NOMO-1 treated with dmso at 0.1 percent for 144 hours (cell line): ENCODE results near the gene TALDO1.

Experiments used
- DNase-seq: peaks from one replicate; lab custom pipeline; 2025; ENCODE audit not compliant: unreplicated experiment; lab: John Stamatoyannopoulos, UW

TALDO1 gene

DNA sequence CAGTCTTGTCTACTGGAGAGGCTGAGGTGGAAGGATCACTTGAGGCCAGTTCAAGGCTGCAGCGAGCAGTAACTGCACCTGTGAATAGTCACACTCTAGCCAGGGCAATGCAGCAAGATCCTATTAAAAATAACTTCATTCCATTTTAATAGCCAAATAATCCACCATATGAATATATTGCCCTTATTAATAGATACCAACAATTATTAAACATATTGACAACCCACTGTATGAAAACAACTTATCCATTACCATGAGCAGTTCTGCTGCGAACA, 19.6 kb downstream of the TALDO1 start:
- DNase-seq = no peak

- DNase-seq = no peak
Observed at GRCh38 chr11:767238-767637, 20.0 kb downstream of the TALDO1 start.

DNA sequence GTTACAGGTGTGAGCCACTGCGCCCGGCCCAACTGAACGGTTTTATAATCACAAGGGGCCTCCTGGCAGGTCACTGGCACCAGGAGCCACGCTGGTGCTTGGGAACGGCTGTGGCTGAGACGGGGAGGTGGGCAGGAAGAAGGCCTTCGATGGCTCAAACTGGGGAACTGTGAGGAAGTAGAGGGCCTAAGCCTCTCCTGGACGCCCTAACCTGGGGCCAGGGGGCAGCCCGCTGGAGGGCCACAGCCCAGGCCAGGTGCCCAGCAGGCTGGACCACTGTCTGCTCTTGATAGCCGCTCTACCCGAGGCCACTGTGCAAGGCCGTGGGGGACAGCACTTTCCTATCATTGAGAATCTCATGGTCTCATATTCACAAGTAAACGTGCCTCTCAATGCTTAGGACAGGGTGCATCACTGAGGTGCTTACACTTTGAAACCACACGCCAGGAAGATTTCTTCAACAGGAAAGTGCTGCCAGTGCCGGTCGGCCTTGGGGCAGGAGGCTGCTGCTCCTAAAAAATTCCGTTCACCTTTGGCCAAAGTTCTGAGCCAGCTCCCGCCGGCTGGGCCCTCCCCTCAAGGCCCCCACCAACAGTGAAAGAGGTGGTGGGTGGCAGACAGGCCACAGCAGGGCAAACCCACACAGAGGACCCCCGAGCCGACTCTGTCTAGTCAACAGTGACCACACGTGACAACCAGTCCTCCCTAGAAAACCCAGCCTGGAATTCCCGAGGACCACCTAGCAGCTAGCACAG, 22.8 kb downstream of the TALDO1 start:
- no peak for DNase-seq

- DNase-seq = no peak
Observed at GRCh38 chr11:770642-771616, 23.7 kb downstream of the TALDO1 start.

DNA sequence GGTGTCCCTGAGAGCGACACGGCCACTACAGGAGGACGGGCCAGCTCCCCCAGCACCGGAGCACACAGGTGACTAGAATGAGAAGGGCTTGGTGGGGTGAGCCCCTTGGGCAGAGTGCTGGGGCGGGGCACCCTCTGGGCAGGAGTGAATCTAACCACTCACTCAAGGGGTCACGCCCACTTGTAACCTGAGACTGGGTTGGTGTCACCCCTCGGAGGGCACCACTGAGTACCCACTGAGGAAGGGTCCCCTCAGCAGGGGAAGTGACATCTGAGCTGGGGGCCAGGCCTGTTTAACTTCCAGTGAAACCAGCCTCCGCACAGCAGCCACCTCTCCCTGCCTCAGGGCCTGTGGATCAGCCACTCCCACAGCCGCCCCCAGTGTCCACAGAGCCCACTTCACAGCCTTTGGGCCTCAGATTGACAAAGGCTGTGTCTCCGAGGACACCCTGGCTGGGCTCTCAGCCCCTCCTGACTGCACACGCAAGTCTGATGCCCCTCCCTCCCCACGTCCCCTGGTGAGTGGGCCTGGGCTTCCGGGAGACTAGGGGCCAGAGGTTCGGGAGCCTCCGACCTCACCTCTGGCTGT, 24.4 kb downstream of the TALDO1 start:
- no peak for DNase-seq

GRCh38 chr11:772429-773390, 25.4 kb downstream of the TALDO1 start:
- DNase-seq = no peak

DNA sequence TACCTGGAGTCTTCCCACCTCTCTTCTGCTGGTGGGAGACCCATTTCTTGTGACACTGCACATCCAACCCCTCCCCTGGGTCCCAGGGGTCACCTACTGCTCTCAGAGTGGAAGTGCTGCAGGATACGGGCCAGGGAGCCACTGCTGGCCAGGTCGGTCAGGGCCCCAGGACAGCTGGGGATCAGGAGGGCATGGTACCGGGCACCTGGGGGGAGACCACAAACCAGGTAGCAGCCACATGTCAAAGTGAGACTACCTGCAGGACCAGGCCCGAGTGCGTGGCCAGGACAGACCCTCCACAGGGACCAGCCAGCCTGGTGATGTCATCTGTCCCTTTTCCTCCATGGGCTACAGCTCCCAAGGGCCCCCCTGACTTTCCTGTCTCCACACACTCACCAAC, 26.2 kb downstream of the TALDO1 start:
- DNase-seq = no peak

DNA sequence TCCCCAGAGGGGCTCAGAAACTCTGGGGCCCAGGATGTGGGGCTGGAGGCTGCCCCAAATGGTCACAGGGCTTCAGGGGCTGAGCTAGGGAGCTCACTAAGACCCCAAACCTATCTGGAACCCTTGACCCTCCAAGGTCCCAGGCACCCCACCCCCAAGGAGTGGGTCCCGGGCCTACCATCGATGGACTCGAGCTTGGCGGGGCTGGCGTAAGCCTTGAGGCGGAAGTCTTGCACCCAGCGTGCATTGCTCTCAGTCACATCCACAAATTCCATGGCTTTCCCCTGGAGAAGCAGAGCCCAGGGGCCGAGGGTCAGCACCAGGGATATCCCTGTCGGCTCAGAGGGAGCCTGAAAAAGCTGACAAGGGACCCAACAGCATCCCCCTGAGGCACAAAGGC, 26.6 kb downstream of the TALDO1 start:
- no peak for DNase-seq

DNA sequence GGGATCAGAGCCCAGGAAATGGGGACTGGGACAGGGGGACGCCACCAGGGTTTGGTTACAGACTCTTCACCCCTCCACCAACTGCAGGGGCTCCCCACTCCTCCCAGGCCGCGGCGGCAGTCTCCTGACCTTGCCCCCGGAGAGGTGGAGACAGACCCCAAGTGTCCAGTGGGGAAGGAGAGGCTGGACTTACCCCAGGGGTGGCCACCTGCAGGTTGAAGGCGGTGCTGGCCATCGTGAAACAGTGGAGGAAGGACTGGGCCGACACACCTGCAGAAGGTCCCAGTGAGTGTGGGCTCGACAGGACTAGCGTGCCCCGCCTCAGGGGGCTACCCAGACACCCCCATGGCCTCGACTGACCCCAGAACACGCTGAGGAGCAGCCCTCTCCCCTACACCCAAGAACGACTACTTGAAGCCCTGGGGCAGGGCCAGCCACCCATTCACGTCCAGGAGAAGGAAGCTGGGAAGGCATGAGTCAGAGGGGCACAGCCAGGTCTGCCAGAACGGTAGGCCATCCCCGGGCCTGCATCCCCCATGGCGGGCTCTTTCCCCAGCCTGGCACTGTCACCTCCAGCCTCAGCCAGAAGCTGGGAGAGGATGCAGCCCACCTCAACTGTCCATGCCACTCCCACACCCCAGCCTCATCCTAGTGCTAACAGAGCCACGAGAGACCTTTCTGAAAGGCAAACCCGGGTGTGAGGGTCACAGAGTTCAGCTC, 27.8 kb downstream of the TALDO1 start:
- no peak for DNase-seq

DNA sequence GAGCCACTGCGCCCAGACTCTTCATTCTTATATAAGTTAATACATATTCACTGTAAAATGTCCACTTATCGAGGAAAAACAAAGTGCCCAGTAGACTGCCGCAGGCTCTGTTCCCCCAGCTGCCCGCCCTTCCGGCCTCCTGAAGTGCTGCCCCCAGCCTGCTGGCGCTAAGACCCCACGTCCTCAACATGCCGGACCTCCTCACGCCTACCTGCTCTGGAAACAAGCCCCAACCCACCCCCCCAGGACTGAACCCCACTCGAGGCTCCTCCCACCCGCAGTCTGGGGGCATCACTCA, 28.9 kb downstream of the TALDO1 start:
- no peak for DNase-seq

GRCh38 chr11:776561-777287, 29.5 kb downstream of the TALDO1 start:
- peak; percentile 25 for DNase-seq

GRCh38 chr11:777288-778255, 30.3 kb downstream of the TALDO1 start, which contains the start of gene GATD1:
Gene GATD1 (minus strand): TSS chr11:777487. CDS start chr11:777462, 25 bp downstream.
- DNase-seq = peak; percentile 81

DNA sequence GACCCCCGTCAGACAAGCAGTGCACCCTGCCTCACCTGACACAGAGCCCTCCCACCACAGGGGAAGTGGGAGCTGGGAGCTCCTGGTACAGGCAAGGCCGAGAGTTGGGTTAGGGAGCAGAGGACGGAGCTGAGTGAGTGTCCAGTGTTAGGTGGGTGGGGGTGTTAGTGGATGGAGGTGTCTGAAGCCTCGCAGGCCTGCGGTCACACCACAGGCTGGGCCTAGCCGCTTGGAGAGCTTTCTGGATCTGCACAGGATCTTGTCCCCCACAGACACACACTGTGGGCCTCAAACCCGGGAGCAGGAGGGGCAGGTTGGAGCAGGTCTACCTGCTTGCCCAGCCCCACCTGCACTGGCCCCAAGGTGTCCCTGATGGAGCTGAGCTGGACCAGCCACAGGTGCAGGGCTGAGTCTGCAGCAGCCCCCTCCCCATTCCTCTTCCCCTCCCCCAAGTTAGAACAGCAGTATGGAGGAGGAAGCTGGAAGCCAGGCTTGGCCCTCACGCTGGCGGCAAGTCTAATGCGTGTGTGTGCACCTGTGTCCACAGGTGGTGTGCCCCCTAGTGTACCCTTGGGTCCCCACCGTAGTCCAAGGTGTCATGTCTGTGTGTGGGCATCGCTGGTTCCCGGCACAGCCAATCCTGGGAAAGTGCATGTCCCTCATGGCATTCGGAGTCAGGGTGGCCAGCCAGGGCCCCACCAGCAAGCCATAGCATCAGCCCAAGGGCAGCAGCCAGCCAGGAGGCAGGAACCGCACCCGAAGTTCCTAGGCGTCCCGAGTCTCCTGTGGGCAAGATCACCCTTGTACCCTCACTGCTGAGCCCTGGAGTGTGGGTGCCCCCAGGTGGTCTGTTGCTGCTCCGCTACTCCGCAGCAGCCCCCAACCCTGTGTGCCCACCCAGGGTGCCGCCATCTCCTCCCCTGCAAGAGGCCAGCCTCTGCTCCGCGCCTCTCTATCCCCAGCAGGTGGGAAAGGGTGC, 32.0 kb downstream of the TALDO1 start:
- DNase-seq = no peak

GRCh38 chr11:779955-780532, 32.8 kb downstream of the TALDO1 start:
- DNase-seq = no peak

GRCh38 chr11:782264-783174, 35.3 kb downstream of the TALDO1 start:
- DNase-seq = no peak

GRCh38 chr11:783581-784015, 36.3 kb downstream of the TALDO1 start:
- DNase-seq = no peak
